Uterus (tissue), 4 donors: ENCODE data around the gene WDR72. TPM values are rescaled to one million over a fixed set of nuclear protein-coding genes. Genes with fewer than 3 reads are reported as not detected.

Experiments
- DNase-seq, 2 donors: peaks; one replicate each; pipeline ENCODE4 v3.0.0-alpha.2; 2019 to 2020
- H3K27ac ChIP-seq, 2 donors: fragments of 200-600 bp; sonication (generic); 1 replicate in 1 of 2; 2 replicates in 1 of 2; pipeline ENCODE4 v1.5.1; 2016 to 2018
- H3K27me3 ChIP-seq, 2 donors: fragments of 200-600 bp; sonication (generic); one replicate each; pipeline ENCODE4 v1.5.1; 2018 to 2019; ENCODE audit warnings: control low read depth in 1 of 2
- H3K36me3 ChIP-seq, 2 donors: fragments of 200-600 bp; sonication (generic); one replicate each; pipeline ENCODE4 v1.5.1; 2019; ENCODE audit warnings: control low read depth in 1 of 2
- H3K4me1 ChIP-seq, 2 donors: fragments of 200-600 bp; sonication (generic); one replicate each; pipeline ENCODE4 v1.5.1; 2018 to 2019; ENCODE audit warnings: control low read depth in 1 of 2
- H3K4me3 ChIP-seq, 2 donors: fragments of 200-600 bp; sonication (generic); 1 replicate in 1 of 2; 2 replicates in 1 of 2; pipeline ENCODE4 v1.5.1; 2018 to 2019; ENCODE audit warnings: mild to moderate bottlenecking in 1 of 2
- H3K9me3 ChIP-seq, 2 donors: fragments of 200-600 bp; sonication (generic); one replicate each; pipeline ENCODE4 v1.5.1; 2019; ENCODE audit warnings: control low read depth in 1 of 2
- POLR2A ChIP-seq, 2 donors: fragments of 450-650 bp; IDR thresholded peaks; one replicate each; pipeline ENCODE4 v1.6.1; 2016; ENCODE audit warnings: antibody characterized with exemption in 2 of 2, mild to moderate bottlenecking in 1 of 2, moderate library complexity in 1 of 2
- intact Hi-C: fragments of 100-400 bp; cut with DNase I; formaldehyde crosslinking; loops from one replicate; pipeline ENCODE4 v1.15.1; 2023; ENCODE audit warnings: low total_unique reads
- total RNA-seq, 4 donors: library from RNA; depleted of rRNA in 3 of 4; stranded (reverse); fragments of >200 nt in 3 of 4; gene quantifications; one replicate each; pipeline versions ENCODE4 v1.1.0 to v1.2.4, GENCODE V29; 2014 to 2023
- TF ChIP-seq, protein P1 (sequence below), 4 experiments: fragments of 200-600 bp in 2 of 4; fragments of 450-650 bp in 2 of 4; sonication (generic) in 2 of 4; IDR thresholded peaks; one replicate each; pipeline ENCODE4 v1.5.1; 2016 to 2019; ENCODE audit warnings: antibody characterized with exemption in 4 of 4, mild to moderate bottlenecking in 2 of 4, moderate library complexity in 1 of 4
- donor health status: DM: yes; HTN: yes; CAD: no.

Gene WDR72
- total RNA-seq, 4 donors from 2014 or later: 0.15 to 2.8 (median 0.59) TPM; not detected in 1

- no peak overlapping the region for H3K4me3 ChIP-seq
- no peak for DNase-seq
- peaks cover 0 to 10% of the 10 kb centered on the region in 2 donors for H3K27me3 ChIP-seq
- no peaks in the 10 kb centered on the region for H3K36me3 ChIP-seq
- intact Hi-C loops: no loop called here
- H3K4me1 ChIP-seq: peaks cover 0 to 5% of the 10 kb centered on the region in 2 donors
- TF ChIP-seq, protein P1, sequence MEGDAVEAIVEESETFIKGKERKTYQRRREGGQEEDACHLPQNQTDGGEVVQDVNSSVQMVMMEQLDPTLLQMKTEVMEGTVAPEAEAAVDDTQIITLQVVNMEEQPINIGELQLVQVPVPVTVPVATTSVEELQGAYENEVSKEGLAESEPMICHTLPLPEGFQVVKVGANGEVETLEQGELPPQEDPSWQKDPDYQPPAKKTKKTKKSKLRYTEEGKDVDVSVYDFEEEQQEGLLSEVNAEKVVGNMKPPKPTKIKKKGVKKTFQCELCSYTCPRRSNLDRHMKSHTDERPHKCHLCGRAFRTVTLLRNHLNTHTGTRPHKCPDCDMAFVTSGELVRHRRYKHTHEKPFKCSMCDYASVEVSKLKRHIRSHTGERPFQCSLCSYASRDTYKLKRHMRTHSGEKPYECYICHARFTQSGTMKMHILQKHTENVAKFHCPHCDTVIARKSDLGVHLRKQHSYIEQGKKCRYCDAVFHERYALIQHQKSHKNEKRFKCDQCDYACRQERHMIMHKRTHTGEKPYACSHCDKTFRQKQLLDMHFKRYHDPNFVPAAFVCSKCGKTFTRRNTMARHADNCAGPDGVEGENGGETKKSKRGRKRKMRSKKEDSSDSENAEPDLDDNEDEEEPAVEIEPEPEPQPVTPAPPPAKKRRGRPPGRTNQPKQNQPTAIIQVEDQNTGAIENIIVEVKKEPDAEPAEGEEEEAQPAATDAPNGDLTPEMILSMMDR (IDR thresholded peaks at IDR 0.05): no peak
- no peak for TF ChIP-seq POLR2A (IDR thresholded peaks at IDR 0.05)
- H3K9me3 ChIP-seq: no peaks in the 10 kb centered on the region
- H3K27ac ChIP-seq: no peak overlapping the region
These were observed 1.6 kb downstream of the WDR72 start for GRCh38 chr15:53757906-53758305.

DNA sequence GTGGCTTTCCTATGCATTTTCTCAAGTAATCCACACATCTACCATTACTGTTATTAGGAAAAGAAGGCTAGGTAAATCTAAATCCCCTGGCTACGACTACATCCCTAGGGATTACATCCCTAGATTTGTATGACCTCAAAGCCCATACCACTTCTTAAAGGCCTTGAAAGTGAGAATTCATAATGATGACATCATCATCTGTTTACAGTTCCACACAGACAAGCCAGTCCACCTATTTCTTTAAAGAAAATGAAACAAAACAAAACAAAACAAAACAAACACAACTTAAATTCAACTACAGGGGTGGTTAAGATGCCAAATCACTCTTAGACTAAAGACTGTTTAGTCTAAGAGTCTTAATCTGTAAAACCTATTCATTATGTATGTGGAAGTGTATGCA lies 5.7 kb downstream of the WDR72 start:
- Histone ChIP-seq H3K9me3 (no peaks in the 10 kb centered on the region), H3K27me3 (no peaks in the 10 kb centered on the region), H3K4me3 (no peak overlapping the region), H3K27ac (no peak overlapping the region), H3K4me1 (no peaks in the 10 kb centered on the region), H3K36me3 (no peaks in the 10 kb centered on the region)
- no peak for DNase-seq
- TF ChIP-seq, protein P1 (IDR thresholded peaks at IDR 0.05): no peak
- no peak for TF ChIP-seq POLR2A (IDR thresholded peaks at IDR 0.05)
- intact Hi-C loops: no loop called here

DNA sequence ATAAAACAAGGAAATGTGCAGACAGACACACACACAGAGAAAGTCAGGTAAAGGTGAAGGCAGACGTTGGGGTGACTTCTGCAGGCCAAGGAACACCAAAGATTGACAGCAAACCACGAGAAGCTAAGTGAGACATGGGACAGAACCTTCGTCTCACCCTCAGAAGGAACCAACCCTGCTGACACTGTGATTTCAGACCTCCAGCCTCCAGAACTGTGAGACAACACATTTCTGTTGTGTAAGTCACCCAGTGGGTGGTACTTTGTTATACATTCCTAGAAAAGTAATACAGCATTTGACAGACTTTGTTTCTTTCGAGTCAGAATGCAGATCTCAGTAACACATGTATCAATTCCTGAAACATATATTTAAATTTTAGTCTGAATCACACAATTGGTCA lies 7.1 kb downstream of the WDR72 start:
- intact Hi-C loops: no loop called here
- no peaks in the 10 kb centered on the region for H3K36me3 ChIP-seq
- TF ChIP-seq, protein P1 (IDR thresholded peaks at IDR 0.05): no peak
- TF ChIP-seq POLR2A (IDR thresholded peaks at IDR 0.05): no peak
- H3K4me1 ChIP-seq: no peaks in the 10 kb centered on the region
- no peaks in the 10 kb centered on the region for H3K27me3 ChIP-seq
- no peak overlapping the region for H3K4me3 ChIP-seq
- DNase-seq: no peak
- H3K27ac ChIP-seq: no peak overlapping the region
- H3K9me3 ChIP-seq: no peaks in the 10 kb centered on the region

- Histone ChIP-seq H3K36me3 (no peaks in the 10 kb centered on the region), H3K27ac (no peak overlapping the region), H3K4me1 (no peaks in the 10 kb centered on the region), H3K4me3 (no peak overlapping the region), H3K27me3 (no peaks in the 10 kb centered on the region), H3K9me3 (no peaks in the 10 kb centered on the region)
- DNase-seq: no peak
- intact Hi-C loops: no loop called here
- TF ChIP-seq, protein P1 (IDR thresholded peaks at IDR 0.05): no peak
- no peak for TF ChIP-seq POLR2A (IDR thresholded peaks at IDR 0.05)
These were observed 11.9 kb downstream of the WDR72 start for GRCh38 chr15:53747501-53748068.

DNA sequence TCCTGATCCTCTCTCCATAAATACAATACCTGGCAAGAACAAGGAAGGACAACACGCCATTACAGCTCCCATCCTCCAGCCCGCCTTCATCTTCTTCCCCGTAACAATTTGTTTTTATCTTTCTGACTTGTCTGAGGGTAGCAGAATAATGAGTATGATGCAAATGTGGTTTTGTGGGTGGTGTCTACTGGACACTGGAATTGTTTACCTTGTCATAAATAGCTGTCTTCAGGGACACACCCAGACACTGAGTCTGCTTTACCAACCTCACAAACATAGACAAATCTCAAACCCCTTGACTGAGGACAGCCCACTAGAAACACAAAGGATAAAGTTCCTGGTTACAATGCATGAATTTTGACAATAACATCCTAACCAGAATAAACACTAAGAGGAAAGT lies 13.4 kb downstream of the WDR72 start:
- H3K36me3 ChIP-seq: no peaks in the 10 kb centered on the region
- H3K4me1 ChIP-seq: no peaks in the 10 kb centered on the region
- no peaks in the 10 kb centered on the region for H3K27me3 ChIP-seq
- no peaks in the 10 kb centered on the region for H3K9me3 ChIP-seq
- no peak overlapping the region for H3K4me3 ChIP-seq
- no peak overlapping the region for H3K27ac ChIP-seq
- no peak for DNase-seq
- no peak for TF ChIP-seq POLR2A (IDR thresholded peaks at IDR 0.05)
- TF ChIP-seq, protein P1 (IDR thresholded peaks at IDR 0.05): no peak
- intact Hi-C loops: no loop called here
